SU-DHL-6 (cell line): ENCODE results near the gene RAPGEFL1.
"Not testable (repeated sequence)": the region's sequence is repeated elsewhere in the genome, so short reads cannot be mapped to it uniquely, and the experiment has no call there.

ENCODE experiments used
- H2AFZ ChIP-seq: fragments of 200-600 bp; sonication (generic); 2 replicates; pipeline ENCODE4 v1.6.1; 2014; ENCODE audit warnings: low read depth, mild to moderate bottlenecking, moderate library complexity, mixed read lengths, antibody characterized with exemption, low read length; ENCODE audit not compliant: severe bottlenecking
- H3F3A ChIP-seq: fragments of 200-600 bp; shearing (Covaris generic); 2 replicates; pipeline ENCODE4 v1.6.0; 2016; ENCODE audit warnings: antibody characterized with exemption, mild to moderate bottlenecking; ENCODE audit not compliant: insufficient read depth
- H3K27ac ChIP-seq: fragments of 200-600 bp; sonication (generic); 2 replicates; pipeline ENCODE4 v1.5.1; 2016; ENCODE audit warnings: low read depth, mild to moderate bottlenecking, low read length, moderate library complexity, mixed read lengths
- H3K27me3 ChIP-seq: fragments of 200-600 bp; sonication (generic), shearing (Covaris generic); 2 replicates; pipeline ENCODE4 v1.6.0; 2014; ENCODE audit warnings: mild to moderate bottlenecking, low read length
- H3K36me3 ChIP-seq: fragments of 200-600 bp; sonication (generic); 2 replicates; pipeline ENCODE4 v1.6.1; 2014; ENCODE audit warnings: mild to moderate bottlenecking, low read length, mixed read lengths
- H3K4me2 ChIP-seq: fragments of 300-600, 200-600 bp; shearing (Covaris generic), sonication (generic); 2 replicates; pipeline ENCODE4 v1.6.0; 2014; ENCODE audit warnings: low read length, low read depth, mild to moderate bottlenecking; ENCODE audit not compliant: poor library complexity, severe bottlenecking
- H3K4me3 ChIP-seq: fragments of 200-600 bp; sonication (generic); 2 replicates; pipeline ENCODE4 v1.5.1; 2014; ENCODE audit warnings: antibody characterized with exemption, low read length, mild to moderate bottlenecking, mixed read lengths; ENCODE audit not compliant: insufficient read depth, poor library complexity, severe bottlenecking
- H3K79me2 ChIP-seq: fragments of 200-600 bp; sonication (generic); 2 replicates; pipeline ENCODE4 v1.6.1; 2014; ENCODE audit warnings: mild to moderate bottlenecking, low read length, moderate library complexity; ENCODE audit not compliant: insufficient read depth
- H3K9ac ChIP-seq: fragments of 200-600 bp; sonication (generic); 2 replicates; pipeline ENCODE4 v1.7.0; 2014; ENCODE audit warnings: mild to moderate bottlenecking, low read length
- H3K9me2 ChIP-seq: fragments of 200-600 bp; sonication (generic); replicated peaks from 2 replicates; pipeline ENCODE4 v1.6.1; 2014; ENCODE audit warnings: low read length; ENCODE audit not compliant: insufficient read depth
- H3K9me3 ChIP-seq: fragments of 200-600 bp; sonication (generic); 2 replicates; pipeline ENCODE4 v1.6.1; 2014; ENCODE audit warnings: low read length, mixed read lengths; ENCODE audit not compliant: insufficient read depth
- H4K20me1 ChIP-seq: fragments of 200-600 bp; sonication (generic); 2 replicates; pipeline ENCODE4 v1.6.1; 2014; ENCODE audit warnings: low read depth, mild to moderate bottlenecking, antibody characterized with exemption, low read length, moderate library complexity, mixed read lengths
- EZH2phosphoT487 ChIP-seq: fragments of 200-600 bp; sonication (generic), shearing (Covaris generic); conservative IDR thresholded peaks from 2 replicates; pipeline ENCODE4 v1.6.1; 2018; ENCODE audit warnings: mild to moderate bottlenecking, antibody characterized with exemption, low read length, moderate library complexity, mixed read lengths
- TF ChIP-seq, protein P1 (sequence below): fragments of 200-600 bp; sonication (generic); IDR thresholded peaks from one replicate; pipeline ENCODE4 v1.5.1; 2017; ENCODE audit warnings: antibody characterized with exemption, mild to moderate bottlenecking, low read length, moderate library complexity; ENCODE audit not compliant: insufficient read depth, poor library complexity, severe bottlenecking

Gene RAPGEFL1

GRCh38 chr17:40198576-40198975 is 21.3 kb downstream of the RAPGEFL1 start:
- H3K9ac ChIP-seq: no peak overlapping the region
- H3K27me3 ChIP-seq: no peaks in the 10 kb centered on the region
- H2AFZ ChIP-seq: no peak overlapping the region
- no peak overlapping the region for H3K4me2 ChIP-seq
- H3K9me3 ChIP-seq: no peaks in the 10 kb centered on the region
- H4K20me1 ChIP-seq: no peaks in the 10 kb centered on the region
- H3K9me2 ChIP-seq: no peaks in the 10 kb centered on the region
- H3F3A ChIP-seq: no peaks in the 10 kb centered on the region
- H3K36me3 ChIP-seq: no peaks in the 10 kb centered on the region
- TF ChIP-seq EZH2phosphoT487: no peak
- TF ChIP-seq, protein P1, sequence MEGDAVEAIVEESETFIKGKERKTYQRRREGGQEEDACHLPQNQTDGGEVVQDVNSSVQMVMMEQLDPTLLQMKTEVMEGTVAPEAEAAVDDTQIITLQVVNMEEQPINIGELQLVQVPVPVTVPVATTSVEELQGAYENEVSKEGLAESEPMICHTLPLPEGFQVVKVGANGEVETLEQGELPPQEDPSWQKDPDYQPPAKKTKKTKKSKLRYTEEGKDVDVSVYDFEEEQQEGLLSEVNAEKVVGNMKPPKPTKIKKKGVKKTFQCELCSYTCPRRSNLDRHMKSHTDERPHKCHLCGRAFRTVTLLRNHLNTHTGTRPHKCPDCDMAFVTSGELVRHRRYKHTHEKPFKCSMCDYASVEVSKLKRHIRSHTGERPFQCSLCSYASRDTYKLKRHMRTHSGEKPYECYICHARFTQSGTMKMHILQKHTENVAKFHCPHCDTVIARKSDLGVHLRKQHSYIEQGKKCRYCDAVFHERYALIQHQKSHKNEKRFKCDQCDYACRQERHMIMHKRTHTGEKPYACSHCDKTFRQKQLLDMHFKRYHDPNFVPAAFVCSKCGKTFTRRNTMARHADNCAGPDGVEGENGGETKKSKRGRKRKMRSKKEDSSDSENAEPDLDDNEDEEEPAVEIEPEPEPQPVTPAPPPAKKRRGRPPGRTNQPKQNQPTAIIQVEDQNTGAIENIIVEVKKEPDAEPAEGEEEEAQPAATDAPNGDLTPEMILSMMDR: no peak
- no peaks in the 10 kb centered on the region for H3K79me2 ChIP-seq
- no peak overlapping the region for H3K4me3 ChIP-seq
- no peak overlapping the region for H3K27ac ChIP-seq

GRCh38 chr17:40203131-40203530 is 25.9 kb downstream of the RAPGEFL1 start:
- H3K27ac ChIP-seq: no peak overlapping the region

GRCh38 chr17:40206193-40206592 is 28.9 kb downstream of the RAPGEFL1 start:
- H3F3A ChIP-seq, H3K9me3 ChIP-seq, H3K4me3 ChIP-seq, H3K27ac ChIP-seq, H3K27me3 ChIP-seq, H3K36me3 ChIP-seq, H3K79me2 ChIP-seq, H3K4me2 ChIP-seq, H2AFZ ChIP-seq, H3K9me2 ChIP-seq, H4K20me1 ChIP-seq, H3K9ac ChIP-seq: not testable (repeated sequence)

More at GRCh38 chr17:40203131-40203530, 25.9 kb downstream of the RAPGEFL1 start:
- no peaks in the 10 kb centered on the region for H4K20me1 ChIP-seq
- H3K27me3 ChIP-seq: no peaks in the 10 kb centered on the region
- no peaks in the 10 kb centered on the region for H3K9me2 ChIP-seq
- no peak overlapping the region for H3K4me3 ChIP-seq
- H3K4me2 ChIP-seq: no peak overlapping the region
- no peaks in the 10 kb centered on the region for H3K79me2 ChIP-seq
- no peaks in the 10 kb centered on the region for H3K9me3 ChIP-seq
- H3K9ac ChIP-seq: no peak overlapping the region
- no peak overlapping the region for H2AFZ ChIP-seq
- TF ChIP-seq EZH2phosphoT487: no peak
- TF ChIP-seq, protein P1: no peak
- H3F3A ChIP-seq: no peaks in the 10 kb centered on the region
- H3K36me3 ChIP-seq: no peaks in the 10 kb centered on the region

GRCh38 chr17:40209404-40210093 is 32.3 kb downstream of the RAPGEFL1 start:
- TF ChIP-seq EZH2phosphoT487: no peak
- TF ChIP-seq, protein P1: no peak

GRCh38 chr17:40213914-40214313 is 36.6 kb downstream of the RAPGEFL1 start:
- H3K9me2 ChIP-seq, H3K36me3 ChIP-seq, H4K20me1 ChIP-seq, H3F3A ChIP-seq, H3K27ac ChIP-seq, H3K9ac ChIP-seq, H3K4me3 ChIP-seq, H3K27me3 ChIP-seq, H3K4me2 ChIP-seq, H2AFZ ChIP-seq, H3K79me2 ChIP-seq, H3K9me3 ChIP-seq: not testable (repeated sequence)

More at GRCh38 chr17:40209404-40210093, 32.3 kb downstream of the RAPGEFL1 start:
- Histone ChIP-seq H2AFZ (no peak overlapping the region), H3K9ac (no peak overlapping the region), H3K27me3 (no peaks in the 10 kb centered on the region), H3K4me2 (no peak overlapping the region), H3K27ac (no peak overlapping the region), H3K4me3 (no peak overlapping the region), H3F3A (no peaks in the 10 kb centered on the region), H3K9me2 (no peaks in the 10 kb centered on the region), H3K36me3 (no peaks in the 10 kb centered on the region), H3K79me2 (no peaks in the 10 kb centered on the region), H4K20me1 (no peaks in the 10 kb centered on the region), H3K9me3 (no peaks in the 10 kb centered on the region)
